NCI-H345 treated with DMSO at 0.1 percent for 48 hours (cell line): ENCODE results near the gene AK5.

Experiments
- DNase-seq: peaks from one replicate; lab custom pipeline; 2025; ENCODE audit not compliant: unreplicated experiment; lab: John Stamatoyannopoulos, UW

The AK5 gene, protein sequence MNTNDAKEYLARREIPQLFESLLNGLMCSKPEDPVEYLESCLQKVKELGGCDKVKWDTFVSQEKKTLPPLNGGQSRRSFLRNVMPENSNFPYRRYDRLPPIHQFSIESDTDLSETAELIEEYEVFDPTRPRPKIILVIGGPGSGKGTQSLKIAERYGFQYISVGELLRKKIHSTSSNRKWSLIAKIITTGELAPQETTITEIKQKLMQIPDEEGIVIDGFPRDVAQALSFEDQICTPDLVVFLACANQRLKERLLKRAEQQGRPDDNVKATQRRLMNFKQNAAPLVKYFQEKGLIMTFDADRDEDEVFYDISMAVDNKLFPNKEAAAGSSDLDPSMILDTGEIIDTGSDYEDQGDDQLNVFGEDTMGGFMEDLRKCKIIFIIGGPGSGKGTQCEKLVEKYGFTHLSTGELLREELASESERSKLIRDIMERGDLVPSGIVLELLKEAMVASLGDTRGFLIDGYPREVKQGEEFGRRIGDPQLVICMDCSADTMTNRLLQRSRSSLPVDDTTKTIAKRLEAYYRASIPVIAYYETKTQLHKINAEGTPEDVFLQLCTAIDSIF

GRCh38 chr1:77281491-77282186 is at the start of gene AK5:
TSS of gene AK5 (plus strand) at chr1:77282019. CDS start at chr1:77282314, 295 bp downstream.
- no peak for DNase-seq

- DNase-seq = no peak
Observed at GRCh38 chr1:77232829-77233228, 49.0 kb upstream of the AK5 start.

- DNase-seq = no peak
Observed at GRCh38 chr1:77234096-77234495, 47.7 kb upstream of the AK5 start.

- DNase-seq = no peak
Observed at GRCh38 chr1:77234943-77235342, 46.9 kb upstream of the AK5 start.

- DNase-seq = no peak
Observed at GRCh38 chr1:77238462-77238861, 43.4 kb upstream of the AK5 start.

GRCh38 chr1:77239311-77239710 is 42.5 kb upstream of the AK5 start:
- DNase-seq = no peak

DNA sequence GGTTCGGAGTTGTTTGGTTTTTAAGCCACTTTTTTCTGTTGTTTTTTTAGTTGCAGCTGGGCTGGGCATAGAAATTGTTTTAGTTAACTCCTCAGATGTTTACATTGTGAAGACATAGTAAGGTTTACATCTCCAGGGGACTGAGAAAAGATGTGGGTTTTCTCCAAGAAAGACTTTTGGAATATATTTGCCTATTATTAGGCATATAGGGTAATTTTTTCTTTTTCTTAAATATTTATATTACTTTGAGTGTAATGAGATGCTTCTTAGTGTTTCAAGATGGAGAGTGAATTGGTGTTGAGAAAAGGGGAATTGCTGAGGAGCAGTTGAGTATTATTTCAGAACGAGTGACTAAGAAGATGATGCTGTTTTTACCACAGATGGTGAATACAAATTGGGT is 36.0 kb upstream of the AK5 start:
- no peak for DNase-seq

- no peak for DNase-seq
Observed at GRCh38 chr1:77250126-77250525, 31.7 kb upstream of the AK5 start.

- no peak for DNase-seq
Observed at GRCh38 chr1:77253211-77253610, 28.6 kb upstream of the AK5 start.

DNA sequence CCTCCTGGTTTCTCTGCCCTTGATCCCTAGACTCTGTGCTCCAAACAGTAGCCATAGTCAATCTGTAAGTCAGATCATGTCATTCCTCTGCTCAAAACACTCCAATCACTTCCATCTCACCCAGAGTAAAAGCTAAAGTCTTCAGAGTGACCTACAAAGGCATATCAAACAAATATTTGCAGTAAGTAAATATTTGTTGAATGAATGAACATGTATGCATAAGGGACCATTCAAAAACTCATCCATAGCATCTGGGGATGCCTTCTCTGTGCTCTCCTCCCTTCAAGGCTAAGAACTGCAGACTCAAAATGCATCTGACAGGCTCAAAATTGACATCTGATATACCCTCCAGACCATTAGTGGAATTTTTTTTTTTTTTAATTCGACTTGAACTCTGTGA is 18.1 kb upstream of the AK5 start:
- no peak for DNase-seq

DNA sequence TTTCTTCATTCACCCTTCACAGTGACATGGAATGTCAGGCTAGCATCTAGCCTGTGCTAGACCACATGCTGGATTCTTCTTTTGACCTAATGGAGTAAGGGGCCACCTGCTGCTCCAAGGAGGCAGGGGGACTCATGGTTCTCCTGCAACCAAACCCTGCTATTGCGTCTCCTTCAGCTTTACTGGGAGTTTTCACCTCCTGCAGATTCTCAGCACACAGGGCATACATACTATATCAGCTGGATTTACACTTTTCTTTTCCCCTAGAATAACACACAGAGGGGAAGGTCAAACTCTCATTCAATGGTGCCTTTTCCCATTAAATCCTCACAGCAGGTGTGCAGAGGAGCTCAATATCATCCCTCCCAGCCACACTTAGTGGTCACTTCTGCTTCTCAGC is 16.6 kb upstream of the AK5 start:
- no peak for DNase-seq

DNA sequence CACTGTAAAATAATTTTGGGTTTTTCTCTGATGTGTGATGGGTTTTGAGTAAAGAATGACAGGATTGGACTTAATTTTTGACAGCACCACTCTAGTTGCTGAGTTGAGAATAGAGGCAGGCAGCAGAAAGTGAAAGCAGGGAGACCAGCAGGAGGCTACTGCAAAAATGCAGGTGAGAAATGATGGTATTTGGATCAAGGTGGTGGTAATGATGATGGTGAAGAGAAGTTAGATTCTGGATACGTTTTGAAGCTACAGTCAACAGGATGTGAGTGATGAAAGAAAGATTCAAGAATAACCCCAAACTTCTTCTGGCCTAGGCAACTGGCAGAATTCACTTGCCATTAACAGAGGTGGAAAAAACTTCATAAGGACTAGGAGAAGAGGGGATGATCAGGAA is 14.8 kb upstream of the AK5 start:
- no peak for DNase-seq

- no peak for DNase-seq
Observed at GRCh38 chr1:77271852-77272580, 9.8 kb upstream of the AK5 start.

- no peak for DNase-seq
Observed at GRCh38 chr1:77273891-77274290, 7.9 kb upstream of the AK5 start.

- no peak for DNase-seq
Observed at GRCh38 chr1:77275194-77275593, 6.6 kb upstream of the AK5 start.

DNA sequence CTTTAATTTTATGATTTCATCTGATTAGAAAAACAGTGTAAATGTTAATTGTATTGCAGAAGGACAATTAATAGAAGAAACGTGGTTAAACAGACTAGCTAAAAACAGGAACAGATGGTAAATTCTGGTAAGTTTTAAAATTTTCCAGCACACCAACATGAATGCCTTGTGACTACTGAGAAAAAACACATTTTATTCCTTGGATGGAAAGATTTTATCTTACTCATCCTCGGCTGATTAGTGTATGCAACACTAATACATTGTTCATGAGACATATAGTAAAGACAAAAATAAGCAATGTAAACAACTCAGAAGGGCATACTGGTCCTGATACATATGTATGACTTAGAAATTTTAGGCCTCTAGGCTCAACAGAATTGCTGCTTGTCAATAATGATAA is 4.9 kb upstream of the AK5 start:
- no peak for DNase-seq

GRCh38 chr1:77279929-77280328 is 1.9 kb upstream of the AK5 start:
- no peak for DNase-seq

DNA sequence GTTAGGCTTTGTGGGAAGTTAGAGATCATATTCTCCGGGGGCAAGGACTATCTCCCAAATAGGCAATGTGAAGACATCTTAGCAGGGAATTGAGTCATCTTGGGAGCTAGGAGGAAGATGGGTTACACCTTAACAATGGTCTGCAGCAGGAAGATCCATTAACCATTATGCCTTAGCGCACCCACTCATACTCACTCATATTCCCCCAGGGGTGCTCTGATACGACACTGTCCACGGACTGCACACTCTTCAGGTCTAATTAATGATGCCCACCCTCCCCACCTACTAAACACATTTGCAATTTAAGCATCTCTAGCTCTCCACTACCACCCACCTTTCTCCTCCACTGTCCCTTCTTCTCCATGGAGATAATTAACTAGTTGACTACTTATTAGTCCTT is 857 bp upstream of the AK5 start:
- no peak for DNase-seq

DNA sequence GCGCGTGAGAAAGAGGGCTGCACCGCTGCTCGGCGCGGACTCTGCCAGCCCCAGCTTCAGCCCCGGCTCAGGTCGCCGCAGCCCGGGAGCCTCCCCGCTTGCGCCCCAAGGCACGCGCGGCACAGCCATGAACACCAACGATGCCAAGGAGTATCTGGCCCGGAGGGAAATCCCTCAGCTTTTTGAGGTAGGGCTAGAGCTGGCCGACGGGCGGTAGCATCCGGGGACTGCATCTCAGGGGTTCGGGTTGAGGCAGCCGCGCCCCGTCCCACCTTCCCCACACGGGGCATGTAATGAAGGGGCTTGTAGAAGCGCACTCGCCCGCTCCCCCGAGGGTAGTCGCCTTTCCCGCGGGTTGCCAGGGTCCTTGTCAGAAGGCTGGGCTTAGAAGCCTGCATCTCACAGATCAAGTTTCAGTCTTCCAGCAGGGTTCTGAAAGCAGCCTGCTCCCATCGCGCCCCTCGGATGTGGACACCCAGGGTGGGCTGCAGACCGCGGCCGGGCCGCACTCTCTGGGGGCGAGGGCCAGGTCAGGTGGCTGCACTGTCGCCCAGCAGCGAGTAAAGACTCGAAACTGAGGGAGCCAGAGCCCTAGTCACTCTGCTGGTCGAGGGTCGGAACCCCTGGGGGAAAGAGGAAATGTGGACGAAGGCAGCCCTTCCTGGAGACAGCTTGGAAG is 507 bp downstream of the AK5 start:
- DNase-seq = peak; percentile 2

GRCh38 chr1:77282866-77283539 is 1.2 kb downstream of the AK5 start:
- DNase-seq = peak; percentile 7
